KMS-11 (cell line): ENCODE results near the gene PRIMA1.

Source experiments
- H2AFZ ChIP-seq: fragments of 200-600 bp; sonication (generic); 2 replicates; pipeline ENCODE4 v1.6.1; 2016; ENCODE audit warnings: antibody characterized with exemption, mixed run types, low read depth
- H3K27ac ChIP-seq: fragments of 200-600 bp; sonication (generic); 2 replicates; pipeline ENCODE4 v1.6.1; 2016; ENCODE audit warnings: mild to moderate bottlenecking, mixed run types
- H3K27me3 ChIP-seq: fragments of 200-600 bp; sonication (generic); 2 replicates; pipeline ENCODE4 v1.6.1; 2017; ENCODE audit warnings: mild to moderate bottlenecking, low read depth, mixed run types, moderate library complexity; ENCODE audit not compliant: insufficient read depth
- H3K36me3 ChIP-seq: fragments of 200-600 bp; sonication (generic); 2 replicates; pipeline ENCODE4 v1.6.1; 2017; ENCODE audit warnings: mild to moderate bottlenecking, mixed run types; ENCODE audit not compliant: insufficient read depth
- H3K4me1 ChIP-seq: fragments of 200-600 bp; sonication (generic); 2 replicates; pipeline ENCODE4 v1.6.1; 2016; ENCODE audit warnings: mild to moderate bottlenecking, low read depth, mixed run types; ENCODE audit not compliant: poor library complexity, severe bottlenecking
- H3K4me2 ChIP-seq: fragments of 200-600 bp; sonication (generic); 2 replicates; pipeline ENCODE4 v1.7.0; 2016; ENCODE audit warnings: mild to moderate bottlenecking, mixed run types
- H3K4me3 ChIP-seq: fragments of 200-600 bp; sonication (generic); IDR thresholded peaks from 2 replicates; pipeline ENCODE4 v1.6.1; 2017; ENCODE audit warnings: low read depth, low read length, mixed read lengths; ENCODE audit not compliant: insufficient read depth
- H3K79me2 ChIP-seq: fragments of 200-600 bp; sonication (generic); 2 replicates; pipeline ENCODE4 v1.6.1; 2016; ENCODE audit warnings: low read depth, mixed run types; ENCODE audit not compliant: insufficient read depth
- H3K9ac ChIP-seq: fragments of 200-600 bp; sonication (generic); 2 replicates; pipeline ENCODE4 v1.6.1; 2016; ENCODE audit warnings: mild to moderate bottlenecking, mixed run types
- H4K20me1 ChIP-seq: fragments of 200-600 bp; sonication (generic); 2 replicates; pipeline ENCODE4 v1.6.1; 2016; ENCODE audit warnings: mild to moderate bottlenecking, mixed run types; ENCODE audit not compliant: insufficient read depth
- TF ChIP-seq, protein P1 (sequence below): fragments of 200-600 bp; sonication (generic); conservative IDR thresholded peaks from 2 replicates; pipeline ENCODE4 v1.6.1; 2017; ENCODE audit warnings: low read depth, mild to moderate bottlenecking, antibody characterized with exemption, low read length, moderate library complexity, mixed read lengths

PRIMA1 gene

DNA sequence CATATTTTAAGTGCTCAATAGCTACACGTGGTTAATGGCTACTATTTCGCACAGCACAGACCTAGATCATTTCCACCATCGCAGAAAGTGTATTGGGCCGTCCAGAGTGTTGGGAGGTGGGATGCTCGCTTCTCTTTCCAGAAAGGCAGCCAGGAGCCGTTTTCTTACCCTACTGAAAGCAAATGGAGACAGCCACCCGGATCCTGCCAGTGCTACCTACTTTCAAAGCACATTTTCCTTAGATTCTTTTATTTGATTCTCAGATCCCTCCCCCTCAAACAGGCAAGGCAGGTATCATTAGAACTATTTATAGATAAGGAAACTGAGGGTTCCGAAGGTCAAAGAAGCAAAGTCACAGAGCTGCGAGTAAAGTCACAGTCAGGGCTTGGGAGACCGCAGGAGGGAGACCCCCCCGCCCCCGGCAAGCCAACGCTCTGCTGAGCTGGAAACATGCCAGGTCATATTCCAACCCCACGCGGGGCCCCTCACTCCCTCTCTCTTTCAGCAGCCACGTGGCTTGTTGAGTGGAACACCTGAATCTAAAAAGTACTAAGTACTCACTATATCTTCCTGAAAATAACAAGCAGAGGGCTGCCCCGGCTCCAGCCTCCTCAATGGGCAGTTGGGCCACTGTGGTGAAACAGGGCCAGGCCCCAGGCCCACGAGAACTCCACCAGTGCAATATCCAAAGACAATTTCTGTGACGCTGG is 36.2 kb downstream of the PRIMA1 start:
- no peak overlapping the region for H3K9ac ChIP-seq
- H3K27ac ChIP-seq = no peak overlapping the region
- H4K20me1 ChIP-seq = no peaks in the 10 kb centered on the region
- no peak overlapping the region for H3K4me3 ChIP-seq
- TF ChIP-seq, protein P1, sequence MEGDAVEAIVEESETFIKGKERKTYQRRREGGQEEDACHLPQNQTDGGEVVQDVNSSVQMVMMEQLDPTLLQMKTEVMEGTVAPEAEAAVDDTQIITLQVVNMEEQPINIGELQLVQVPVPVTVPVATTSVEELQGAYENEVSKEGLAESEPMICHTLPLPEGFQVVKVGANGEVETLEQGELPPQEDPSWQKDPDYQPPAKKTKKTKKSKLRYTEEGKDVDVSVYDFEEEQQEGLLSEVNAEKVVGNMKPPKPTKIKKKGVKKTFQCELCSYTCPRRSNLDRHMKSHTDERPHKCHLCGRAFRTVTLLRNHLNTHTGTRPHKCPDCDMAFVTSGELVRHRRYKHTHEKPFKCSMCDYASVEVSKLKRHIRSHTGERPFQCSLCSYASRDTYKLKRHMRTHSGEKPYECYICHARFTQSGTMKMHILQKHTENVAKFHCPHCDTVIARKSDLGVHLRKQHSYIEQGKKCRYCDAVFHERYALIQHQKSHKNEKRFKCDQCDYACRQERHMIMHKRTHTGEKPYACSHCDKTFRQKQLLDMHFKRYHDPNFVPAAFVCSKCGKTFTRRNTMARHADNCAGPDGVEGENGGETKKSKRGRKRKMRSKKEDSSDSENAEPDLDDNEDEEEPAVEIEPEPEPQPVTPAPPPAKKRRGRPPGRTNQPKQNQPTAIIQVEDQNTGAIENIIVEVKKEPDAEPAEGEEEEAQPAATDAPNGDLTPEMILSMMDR = no peak
- no peaks in the 10 kb centered on the region for H3K36me3 ChIP-seq
- H3K79me2 ChIP-seq = no peaks in the 10 kb centered on the region
- H2AFZ ChIP-seq = no peak overlapping the region
- no peak overlapping the region for H3K4me2 ChIP-seq
- no peaks in the 10 kb centered on the region for H3K4me1 ChIP-seq
- H3K27me3 ChIP-seq = no peaks in the 10 kb centered on the region

DNA sequence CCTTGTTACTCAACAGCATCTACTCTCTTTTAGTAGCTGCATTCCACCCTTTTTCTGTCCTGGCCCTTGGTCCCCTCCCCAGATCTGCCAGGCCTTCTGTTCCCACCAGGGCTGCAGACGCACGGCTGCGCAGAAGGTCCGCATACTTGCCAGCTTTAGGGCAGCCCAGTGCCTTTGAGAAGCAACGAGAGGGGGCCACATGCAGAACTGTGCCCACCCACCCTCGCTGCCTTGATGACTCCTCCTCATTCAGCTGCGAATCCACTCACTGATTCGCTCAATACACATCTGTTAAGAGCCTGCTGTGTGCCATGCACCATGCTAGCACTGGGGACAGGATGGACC is 39.2 kb downstream of the PRIMA1 start:
- no peaks in the 10 kb centered on the region for H3K79me2 ChIP-seq
- H2AFZ ChIP-seq = no peak overlapping the region
- H3K9ac ChIP-seq = no peak overlapping the region
- H3K4me1 ChIP-seq = no peaks in the 10 kb centered on the region
- TF ChIP-seq, protein P1 = no peak
- no peaks in the 10 kb centered on the region for H4K20me1 ChIP-seq
- no peak overlapping the region for H3K4me3 ChIP-seq
- no peaks in the 10 kb centered on the region for H3K27me3 ChIP-seq
- H3K4me2 ChIP-seq = no peak overlapping the region
- no peak overlapping the region for H3K27ac ChIP-seq
- no peaks in the 10 kb centered on the region for H3K36me3 ChIP-seq

DNA sequence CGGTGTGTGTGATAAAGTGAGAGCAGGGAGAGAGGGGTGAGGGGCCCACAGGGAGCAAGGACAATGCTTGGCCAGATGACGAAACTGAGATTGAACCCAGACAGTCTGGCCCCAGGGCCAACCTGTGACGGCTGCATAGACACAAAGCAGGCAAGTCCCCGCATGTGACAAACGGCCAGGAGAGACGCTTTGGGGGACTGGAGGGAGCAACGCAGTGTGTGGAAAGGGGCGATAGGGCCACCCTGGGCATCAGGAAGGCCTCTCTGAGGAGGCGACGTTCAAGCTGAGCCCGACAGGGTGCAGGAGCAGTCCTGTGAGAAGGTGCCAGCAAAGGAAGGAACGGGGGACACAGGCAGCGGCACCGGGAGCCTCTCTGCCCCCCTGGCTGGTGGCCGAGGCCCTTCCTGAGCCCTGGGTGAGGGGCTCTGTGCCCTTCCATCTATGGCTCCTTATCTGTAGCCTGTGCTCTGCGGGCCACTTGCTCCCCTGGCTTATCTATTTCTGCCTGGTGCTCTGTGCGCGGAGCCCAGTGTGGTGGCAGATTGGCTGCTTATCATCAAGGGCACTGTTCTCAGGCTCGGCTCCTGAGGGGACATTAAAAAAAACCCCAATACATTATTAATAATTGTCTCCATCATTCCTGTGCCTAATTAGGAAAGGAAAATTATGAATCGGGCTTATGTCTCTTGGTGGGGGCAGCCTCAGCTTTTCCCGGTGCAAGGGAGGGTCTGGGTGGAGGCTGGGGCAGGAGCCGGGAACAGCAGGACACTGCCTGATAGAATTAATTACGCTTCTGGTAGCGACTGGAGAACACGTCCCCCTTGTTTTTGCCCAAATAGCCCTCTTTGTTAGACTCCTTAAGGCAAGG is 39.8 kb downstream of the PRIMA1 start:
- Histone ChIP-seq H3K9ac (no peak overlapping the region), H3K27me3 (no peaks in the 10 kb centered on the region), H3K4me2 (no peak overlapping the region), H3K36me3 (no peaks in the 10 kb centered on the region), H3K27ac (no peak overlapping the region), H3K79me2 (no peaks in the 10 kb centered on the region), H3K4me1 (no peaks in the 10 kb centered on the region), H3K4me3 (no peak overlapping the region), H2AFZ (no peak overlapping the region), H4K20me1 (no peaks in the 10 kb centered on the region)
- TF ChIP-seq, protein P1 = no peak

DNA sequence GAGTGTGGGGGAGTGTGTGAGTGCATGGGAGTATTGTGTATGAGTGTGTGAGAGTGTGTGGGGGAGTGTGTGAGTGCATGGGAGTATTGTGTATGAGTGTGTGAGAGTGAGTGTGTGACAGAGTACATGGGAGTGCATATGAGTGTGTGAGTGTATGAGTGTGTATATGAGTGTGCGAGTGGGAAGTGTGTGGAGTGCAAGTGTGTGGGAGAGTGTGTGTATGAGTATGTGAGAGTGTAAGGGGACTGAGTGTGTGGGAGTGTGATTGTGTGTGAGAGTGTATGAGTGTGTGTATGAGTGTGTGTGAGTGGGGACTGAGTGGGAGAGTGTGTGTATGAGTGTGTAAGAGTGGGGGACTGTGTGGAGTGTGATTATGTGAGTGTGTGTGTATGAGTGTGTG is 40.7 kb downstream of the PRIMA1 start:
- Histone ChIP-seq H4K20me1 (no peaks in the 10 kb centered on the region), H3K9ac (no peak overlapping the region), H3K4me1 (no peaks in the 10 kb centered on the region), H3K27me3 (no peaks in the 10 kb centered on the region), H3K4me2 (no peak overlapping the region), H3K36me3 (no peaks in the 10 kb centered on the region), H3K27ac (no peak overlapping the region), H2AFZ (no peak overlapping the region), H3K4me3 (no peak overlapping the region), H3K79me2 (no peaks in the 10 kb centered on the region)
- TF ChIP-seq, protein P1 = no peak
